Right lung (tissue), 5 donors: ENCODE measurements around the gene BNC2. TPM values are rescaled to one million over a fixed set of nuclear protein-coding genes. Genes with fewer than 3 reads are reported as not detected.
A peak's percentile ranks its signal among the peaks of the same experiment; 100 is the strongest.

Experiments used
- DNase-seq, 2 donors: peaks; one replicate each; pipeline ENCODE4 v3.0.0-alpha.2; 2013
- polyA plus RNA-seq, 5 donors: library from polyadenylated mRNA; unstranded; fragments of 120-200 nt; gene quantifications; one replicate each; pipeline versions ENCODE4 v1.2.1 to v1.2.3, GENCODE V29; 2013; ENCODE audit warnings: inconsistent platforms in 1 of 5, low replicate concordance in 1 of 5; ENCODE audit not compliant: insufficient read length in 5 of 5, insufficient read depth in 1 of 5

BNC2 gene
- polyA plus RNA-seq, 5 donors = 7.4 to 14.2 (median 12.2) TPM

- no peak for DNase-seq
These were observed 101.2 kb downstream of the BNC2 start for GRCh38 chr9:16769291-16769690.

- no peak for DNase-seq
These were observed 101.7 kb downstream of the BNC2 start for GRCh38 chr9:16768816-16769215.

DNA sequence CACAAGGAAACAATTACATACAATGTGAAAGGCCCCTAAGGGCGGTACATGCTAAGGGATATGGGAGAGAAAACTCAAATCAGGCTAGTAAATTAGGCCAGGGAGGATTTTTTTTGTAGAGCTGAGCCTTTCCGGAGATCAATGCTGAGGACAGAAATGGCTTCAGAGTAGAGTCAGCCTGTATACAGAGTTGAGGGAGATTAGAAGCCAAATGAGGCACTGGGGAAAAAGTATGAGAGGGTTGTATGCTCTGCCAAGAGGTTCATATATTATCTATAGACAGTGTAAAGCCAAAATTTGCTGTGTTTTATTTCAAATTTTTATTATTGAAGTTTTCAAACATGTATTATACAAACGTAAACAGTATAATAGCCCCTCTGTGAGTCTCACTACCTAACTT, 103.1 kb downstream of the BNC2 start:
- DNase-seq = no peak

GRCh38 chr9:16763946-16764345, 106.5 kb downstream of the BNC2 start:
- DNase-seq = no peak

DNA sequence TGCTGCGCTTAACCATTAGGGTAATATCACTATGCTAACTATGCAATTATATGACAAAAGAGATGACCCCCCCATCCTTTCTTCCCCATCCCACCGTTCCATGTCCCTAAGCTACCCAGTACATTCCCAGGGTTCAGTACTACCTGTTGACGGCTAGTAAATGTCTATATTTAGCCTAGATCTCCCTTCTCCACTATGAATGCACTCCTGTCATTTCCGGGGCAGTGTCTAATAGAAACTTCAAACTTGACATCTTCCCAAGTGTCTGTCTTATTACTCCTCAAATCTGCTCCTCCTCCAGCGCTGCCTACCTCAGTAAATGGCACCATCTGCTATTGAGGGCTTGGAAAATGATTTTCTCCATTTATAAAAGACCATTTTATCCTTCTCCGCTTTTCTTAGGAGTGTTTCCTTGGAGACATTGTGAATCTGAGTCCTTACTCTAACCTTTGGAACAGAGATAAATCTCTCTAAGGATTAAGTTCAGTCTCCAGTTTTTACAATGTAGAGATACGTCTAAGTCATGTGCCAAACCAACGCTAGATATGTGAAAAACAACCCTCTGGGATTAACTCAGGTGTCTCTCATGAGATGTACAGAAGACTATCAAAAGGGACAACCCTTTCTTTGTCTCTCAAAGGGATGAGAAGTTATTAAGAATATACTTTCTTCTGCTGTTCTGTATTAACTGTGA, 114.9 kb downstream of the BNC2 start:
- DNase-seq = no peak

GRCh38 chr9:16754662-16755061, 115.8 kb downstream of the BNC2 start:
- DNase-seq = no peak

DNA sequence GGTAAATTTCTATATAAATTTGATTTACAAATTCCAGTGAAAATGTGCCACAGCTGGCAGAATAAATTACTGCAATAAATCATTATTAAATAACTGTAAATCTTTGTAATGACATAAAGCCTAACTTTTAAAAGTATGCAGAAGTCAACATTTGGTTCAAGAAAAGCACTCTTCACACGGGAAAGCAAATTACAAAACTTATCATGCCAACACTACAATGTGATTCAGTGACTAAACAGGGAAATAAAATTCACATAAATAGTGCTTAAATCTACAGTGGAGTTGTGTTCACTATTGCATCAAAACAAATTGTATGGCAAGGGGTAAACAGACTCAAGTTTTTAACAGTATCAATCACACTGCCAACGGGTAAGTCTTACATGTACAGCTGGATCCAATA, 117.2 kb downstream of the BNC2 start:
- no peak for DNase-seq

GRCh38 chr9:16752601-16753000, 117.9 kb downstream of the BNC2 start:
- DNase-seq = no peak

GRCh38 chr9:16750553-16750952, 119.9 kb downstream of the BNC2 start:
- no peak for DNase-seq

DNA sequence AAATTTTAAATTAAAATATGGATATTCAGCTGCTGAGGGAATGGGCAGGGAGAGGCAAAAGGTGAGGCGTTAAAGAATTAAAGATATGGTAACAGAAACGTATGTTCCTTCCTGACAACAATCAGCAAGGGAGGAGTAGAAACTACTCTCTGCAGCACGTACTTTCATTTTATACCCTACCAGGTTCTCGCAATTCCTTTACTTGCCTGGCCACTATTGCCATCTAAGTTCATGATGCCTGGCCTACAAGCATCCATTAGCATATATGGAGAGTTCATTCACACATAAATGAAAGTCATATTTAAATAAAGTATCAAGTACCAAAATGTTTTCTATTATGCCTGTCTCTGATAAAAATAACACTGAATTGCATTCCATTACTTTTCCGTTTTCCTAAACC, 125.1 kb downstream of the BNC2 start:
- no peak for DNase-seq

- DNase-seq = no peak
These were observed 126.1 kb downstream of the BNC2 start for GRCh38 chr9:16744394-16744793.

DNA sequence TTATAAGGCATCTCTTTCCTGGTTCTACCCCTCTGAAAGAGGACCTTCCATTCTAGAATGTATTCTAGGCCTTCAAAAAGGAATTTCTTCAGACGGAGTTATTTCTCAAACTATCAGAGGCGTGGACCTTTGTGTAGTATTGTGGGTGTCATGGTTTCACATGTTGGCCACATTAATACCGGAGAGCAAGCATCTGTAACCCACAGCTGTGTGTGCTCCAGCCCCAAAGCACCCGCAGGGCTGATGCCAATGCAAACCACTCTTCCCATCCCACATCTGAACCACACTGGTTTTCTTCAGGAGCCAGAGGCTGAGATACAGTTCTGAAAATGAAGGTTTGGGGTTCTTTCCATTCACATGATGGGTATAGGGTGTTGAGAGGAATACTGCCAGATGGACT, 127.1 kb downstream of the BNC2 start:
- no peak for DNase-seq

DNA sequence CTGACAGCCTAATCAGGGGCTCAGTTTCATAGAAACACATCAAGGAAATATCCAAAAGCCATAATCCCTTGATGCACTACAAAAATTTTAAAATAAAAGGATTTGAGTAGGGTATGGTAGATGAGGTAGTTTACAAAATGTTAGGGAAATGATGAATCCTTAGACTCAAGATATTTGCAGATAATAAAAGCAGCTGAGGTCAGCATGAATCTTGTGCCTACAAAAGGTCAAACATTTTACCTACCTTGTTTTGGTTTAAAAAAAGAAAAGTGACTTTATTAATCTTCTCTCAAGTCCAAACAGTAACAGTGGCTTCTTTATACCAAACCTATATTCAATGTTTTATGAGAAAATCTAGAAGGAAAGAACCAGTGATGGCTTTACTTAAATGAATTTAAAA, 135.5 kb downstream of the BNC2 start:
- DNase-seq = no peak

GRCh38 chr9:16732546-16732945, 137.9 kb downstream of the BNC2 start:
- DNase-seq = no peak

DNA sequence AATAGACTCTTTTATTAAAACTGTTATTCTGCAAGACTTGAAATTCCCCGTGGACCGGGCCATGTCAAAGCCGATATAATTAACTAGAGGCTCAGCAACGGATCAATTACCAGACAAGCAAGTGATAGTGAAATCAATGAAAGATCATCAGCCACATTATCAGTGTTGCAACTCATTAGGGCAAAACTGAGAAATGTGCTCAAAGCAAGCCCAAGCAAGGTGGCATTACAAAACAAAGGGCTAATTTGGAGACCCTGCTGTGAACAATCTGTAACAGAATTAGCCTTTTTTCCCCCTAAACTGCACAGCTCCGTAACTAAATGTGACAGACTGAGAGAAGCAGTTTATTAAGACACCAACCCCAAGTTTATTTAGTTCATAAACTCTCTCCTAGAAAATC, 140.3 kb downstream of the BNC2 start:
- DNase-seq = no peak

GRCh38 chr9:16729651-16730050, 140.8 kb downstream of the BNC2 start:
- DNase-seq = no peak

DNA sequence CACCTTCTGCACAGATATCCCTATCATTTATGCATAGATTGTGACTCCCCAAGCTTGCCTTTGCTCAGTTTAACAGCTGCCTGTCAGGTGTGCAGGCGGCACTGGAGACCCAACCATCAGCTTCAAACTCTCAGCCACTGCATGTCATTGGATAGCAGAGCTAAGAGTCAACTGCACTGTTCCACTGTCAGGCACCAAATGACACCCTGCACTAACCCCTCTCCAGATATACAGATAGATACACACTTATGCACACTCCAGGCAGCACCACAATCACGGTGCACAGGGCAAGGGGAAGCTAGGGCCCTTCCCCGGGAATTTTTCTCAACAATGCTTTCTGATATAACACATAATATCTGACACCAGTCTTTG, 142.3 kb downstream of the BNC2 start:
- no peak for DNase-seq

DNA sequence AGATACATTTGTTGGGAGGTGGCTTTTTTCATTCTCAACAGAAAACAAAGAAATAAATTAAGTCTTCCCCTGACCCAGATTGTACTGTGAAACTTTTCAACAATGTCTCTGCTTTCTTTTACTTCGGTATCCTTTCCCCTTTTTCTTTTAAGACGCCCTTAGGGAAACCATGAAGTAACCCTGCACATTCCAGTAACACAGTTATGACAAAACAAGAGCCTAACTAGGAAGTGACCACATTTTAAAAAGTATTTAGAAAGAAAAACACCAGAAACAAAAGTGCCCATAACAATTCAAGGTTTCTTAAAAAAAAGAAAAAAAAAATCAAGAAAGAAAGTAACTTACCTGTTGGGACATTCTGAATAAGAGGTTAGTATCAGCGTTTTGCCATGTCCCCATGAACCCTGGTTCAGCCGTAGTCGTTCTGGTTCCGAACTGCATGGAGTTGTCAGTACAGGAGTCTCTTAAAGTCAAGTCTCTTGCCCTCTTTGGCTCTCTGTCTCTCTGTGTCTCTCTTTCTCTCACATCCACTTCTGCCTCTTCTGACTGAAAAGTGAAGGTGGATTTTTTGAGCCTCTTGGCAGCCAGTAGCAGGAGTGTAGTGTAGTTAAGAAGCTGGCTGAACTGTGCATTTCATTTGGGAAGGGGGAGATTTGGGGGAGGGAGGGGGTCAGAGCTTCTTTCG, 142.9 kb downstream of the BNC2 start:
- no peak for DNase-seq

GRCh38 chr9:16726718-16727451, 143.6 kb downstream of the BNC2 start:
- DNase-seq = peak; percentile 79 to 80

DNA sequence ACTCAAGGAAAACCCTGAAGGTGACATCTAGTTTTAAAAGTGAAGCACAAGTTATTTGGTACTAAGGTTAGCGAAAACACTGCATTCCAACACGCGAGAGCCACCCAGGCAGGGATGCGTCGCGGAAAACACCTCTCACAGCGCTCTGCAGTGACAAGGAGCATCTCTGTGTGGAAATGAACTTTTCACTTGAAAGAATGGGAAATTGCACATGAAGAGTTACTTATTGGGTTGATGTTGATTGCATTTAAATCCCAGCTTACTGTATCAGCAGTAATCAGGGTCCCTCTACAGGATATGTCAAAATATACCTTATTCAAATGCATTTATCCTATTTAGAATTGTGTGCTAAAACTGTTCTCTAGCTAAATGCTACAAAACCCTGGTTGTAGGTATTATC, 144.4 kb downstream of the BNC2 start:
- DNase-seq = peak; percentile 45 to 61

GRCh38 chr9:16725066-16725465, 145.4 kb downstream of the BNC2 start:
- no peak for DNase-seq

DNA sequence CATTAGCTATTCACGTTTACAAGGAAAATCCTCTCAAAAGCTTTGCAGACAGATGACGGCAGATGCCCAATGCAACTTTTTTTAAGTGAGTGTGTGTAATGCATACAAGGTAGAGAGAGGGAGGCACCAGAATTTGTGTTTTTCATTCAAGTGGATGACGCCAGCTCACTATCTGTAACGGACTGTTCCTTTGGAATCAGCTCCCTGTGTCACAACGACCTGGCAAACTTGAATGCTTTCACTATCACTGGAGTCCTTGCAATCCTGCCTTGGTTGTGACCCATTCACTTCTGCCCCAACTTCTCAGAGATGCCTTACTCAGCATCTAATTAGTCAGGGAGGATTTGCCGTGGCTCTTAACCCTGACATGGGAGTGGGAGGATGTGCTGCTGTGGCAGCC, 148.5 kb downstream of the BNC2 start:
- DNase-seq = peak in 1 of 2 donors; percentile 31

- DNase-seq = no peak
These were observed 150.1 kb downstream of the BNC2 start for GRCh38 chr9:16720386-16720785.
